Naive thymus-derived CD4-positive, alpha-beta T cell (primary cell): ENCODE data around the gene PLEKHG1. TPM values are rescaled to one million over a fixed set of nuclear protein-coding genes. Genes with fewer than 3 reads are reported as not detected.

ENCODE experiments used
- polyA plus RNA-seq, 2 donors: library from polyadenylated mRNA; unstranded; fragments of 300-500 nt; fragmentation: Illumina TruSeq; gene quantifications; one replicate each; pipeline ENCODE4 v1.2.3, GENCODE V29; 2021
- total RNA-seq, 6 experiments: library from RNA in 5 of 6; stranded (reverse) in 5 of 6; gene quantifications; 1 replicate in 5 of 6; 2 replicates in 1 of 6; pipeline ENCODE4 v1.2.3 and lab custom pipeline; 2021 to 2026

Gene PLEKHG1
- total and polyA plus RNA-seq, 7 experiments from 2014 or later = 0.57 to 2.6 (median 0.69) TPM; not detected in 1

Other genes with a start within 250 kb of the PLEKHG1 start
- not detected for gene IYD, start 230.9 kb upstream of the PLEKHG1 start, total RNA-seq
- not detected for gene IYD, start 230.9 kb upstream of the PLEKHG1 start, polyA plus RNA-seq